NAMALWA (cell line): ENCODE results near the gene EYS.
A peak's percentile ranks its signal among the peaks of the same experiment; 100 is the strongest.
"Not testable (repeated sequence)": the region's sequence is repeated elsewhere in the genome, so short reads cannot be mapped to it uniquely, and the experiment has no call there.

Experiments used
- DNase-seq: peaks from one replicate; pipeline ENCODE4 v3.0.0-alpha.2; 2015; ENCODE audit warnings: low spot score

EYS gene

GRCh38 chr6:64469405-64469804, 1237.6 kb downstream of the EYS start:
- DNase-seq = not testable (repeated sequence)

- DNase-seq = no peak
Observed at GRCh38 chr6:64467656-64468055, 1239.4 kb downstream of the EYS start.

GRCh38 chr6:64459411-64459944, 1247.5 kb downstream of the EYS start:
- DNase-seq = no peak

GRCh38 chr6:64448101-64448500, 1258.9 kb downstream of the EYS start:
- DNase-seq = not testable (repeated sequence)

GRCh38 chr6:64445038-64445437, 1262.0 kb downstream of the EYS start:
- no peak for DNase-seq

GRCh38 chr6:64439274-64439673, 1267.8 kb downstream of the EYS start:
- no peak for DNase-seq

- no peak for DNase-seq
Observed at GRCh38 chr6:64437996-64438395, 1269.0 kb downstream of the EYS start.

GRCh38 chr6:64429926-64430325, 1277.1 kb downstream of the EYS start:
- no peak for DNase-seq

- no peak for DNase-seq
Observed at GRCh38 chr6:64428186-64428585, 1278.8 kb downstream of the EYS start.

GRCh38 chr6:64415926-64416325, 1291.1 kb downstream of the EYS start:
- DNase-seq = no peak

- no peak for DNase-seq
Observed at GRCh38 chr6:64411226-64411625, 1295.8 kb downstream of the EYS start.

- DNase-seq = no peak
Observed at GRCh38 chr6:64409948-64410347, 1297.1 kb downstream of the EYS start.

GRCh38 chr6:64404396-64404795, 1302.6 kb downstream of the EYS start:
- no peak for DNase-seq

- DNase-seq = no peak
Observed at GRCh38 chr6:64383277-64383676, 1323.7 kb downstream of the EYS start.

GRCh38 chr6:64376394-64376793, 1330.6 kb downstream of the EYS start:
- no peak for DNase-seq

- no peak for DNase-seq
Observed at GRCh38 chr6:64357430-64357829, 1349.6 kb downstream of the EYS start.

GRCh38 chr6:64347411-64347810, 1359.6 kb downstream of the EYS start:
- no peak for DNase-seq

- no peak for DNase-seq
Observed at GRCh38 chr6:64335195-64335594, 1371.8 kb downstream of the EYS start.

- DNase-seq = no peak
Observed at GRCh38 chr6:64334636-64335035, 1372.4 kb downstream of the EYS start.

- DNase-seq = peak; percentile 66
Observed at GRCh38 chr6:64330694-64331307, 1376.2 kb downstream of the EYS start.

GRCh38 chr6:64326939-64327338, 1380.1 kb downstream of the EYS start:
- DNase-seq = no peak

GRCh38 chr6:64325093-64325492, 1381.9 kb downstream of the EYS start:
- DNase-seq = no peak

GRCh38 chr6:64310214-64310613, 1396.8 kb downstream of the EYS start:
- DNase-seq = no peak
